HG03378 (cell line): Measurements from ENCODE around the gene SPINK5.

Source experiments
- ATAC-seq: cut with Tn5 transposase; IDR thresholded peaks from one replicate; pipeline ENCODE4 v1.9.1; 2021; ENCODE audit warnings: mild to moderate bottlenecking, moderate library complexity; ENCODE audit not compliant: unreplicated experiment

The SPINK5 gene

GRCh38 chr5:148091991-148092964 lies 28.5 kb downstream of the SPINK5 start:
- ATAC-seq, result no peak

GRCh38 chr5:148094336-148094735 lies 30.6 kb downstream of the SPINK5 start:
- no peak for ATAC-seq

GRCh38 chr5:148104226-148104625 lies 40.4 kb downstream of the SPINK5 start:
- ATAC-seq, result no peak

GRCh38 chr5:148107608-148108007 lies 43.8 kb downstream of the SPINK5 start:
- ATAC-seq, result no peak

- no peak for ATAC-seq
These were observed 49.5 kb downstream of the SPINK5 start for GRCh38 chr5:148113243-148113642.

- ATAC-seq, result no peak
These were observed 56.5 kb downstream of the SPINK5 start for GRCh38 chr5:148120317-148120716.

- ATAC-seq, result no peak
These were observed 61.9 kb downstream of the SPINK5 start for GRCh38 chr5:148125641-148126040.

- ATAC-seq, result no peak
These were observed 71.6 kb downstream of the SPINK5 start for GRCh38 chr5:148135091-148136048.

- ATAC-seq, result no peak
These were observed 77.1 kb downstream of the SPINK5 start for GRCh38 chr5:148140846-148141245.

- no peak for ATAC-seq
These were observed 77.9 kb downstream of the SPINK5 start for GRCh38 chr5:148141645-148142044.

GRCh38 chr5:148145916-148146315 lies 82.1 kb downstream of the SPINK5 start:
- ATAC-seq, result no peak

GRCh38 chr5:148146487-148146886 lies 82.7 kb downstream of the SPINK5 start:
- no peak for ATAC-seq

- ATAC-seq, result no peak
These were observed 83.6 kb downstream of the SPINK5 start for GRCh38 chr5:148147415-148147814.

GRCh38 chr5:148151872-148152271 lies 88.1 kb downstream of the SPINK5 start:
- ATAC-seq, result no peak

- no peak for ATAC-seq
These were observed 89.0 kb downstream of the SPINK5 start for GRCh38 chr5:148152781-148153180.

GRCh38 chr5:148156609-148157008 lies 92.8 kb downstream of the SPINK5 start:
- no peak for ATAC-seq

- ATAC-seq, result no peak
These were observed 98.3 kb downstream of the SPINK5 start for GRCh38 chr5:148162038-148162437.

GRCh38 chr5:148163345-148163744 lies 99.6 kb downstream of the SPINK5 start:
- ATAC-seq, result no peak

- no peak for ATAC-seq
These were observed 102.9 kb downstream of the SPINK5 start for GRCh38 chr5:148166550-148167283.

- ATAC-seq, result no peak
These were observed 104.5 kb downstream of the SPINK5 start, which contains the start of gene SPINK14 for GRCh38 chr5:148168246-148168645. Gene SPINK14, plus strand, starts transcription at chr5:148168546. Its CDS starts 1,187 bp downstream, at chr5:148169733.

- ATAC-seq, result no peak
These were observed 108.6 kb downstream of the SPINK5 start for GRCh38 chr5:148172377-148172776.
